ENCODE results near the gene GATA6.

DNA sequence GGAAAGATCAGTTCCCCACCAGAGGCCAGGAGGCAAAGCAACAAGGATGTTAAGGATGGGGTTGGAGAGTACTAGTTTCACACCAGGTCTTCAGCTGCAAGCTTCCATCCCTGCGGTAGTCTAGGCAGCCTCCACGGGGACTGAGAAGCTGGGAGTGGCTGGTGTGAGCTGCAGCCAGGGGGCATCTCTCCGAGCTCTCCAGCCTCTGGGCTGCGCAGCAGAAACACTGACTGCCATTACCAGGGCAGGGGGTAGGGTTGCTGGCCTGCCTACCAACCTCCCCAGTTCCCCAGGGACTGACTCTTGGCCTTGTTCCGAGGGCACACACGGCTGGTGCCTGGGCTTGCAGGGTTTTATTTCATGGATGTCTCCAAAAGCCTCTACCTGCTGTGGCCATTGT is 15.9 kb downstream of the GATA6 start:
- no peak for TF ChIP-seq RAD21 (IDR thresholded peaks at IDR 0.05; ENCODE audit: low read depth)
- no peak for TF ChIP-seq NFIC (IDR thresholded peaks at IDR 0.05)
- TF ChIP-seq REST (IDR thresholded peaks at IDR 0.05; ENCODE audit: low read depth): no peak
